GM08714 (cell line): ENCODE results near the gene ROR2.

Experiments
- H3K4me3 ChIP-seq: fragments of 200-500 bp; sonication (Bioruptor generic); 2 replicates; pipeline ENCODE4 v1.5.1; 2014; ENCODE audit warnings: mild to moderate bottlenecking, low read length, inconsistent platforms
- ZNF274 ChIP-seq: IDR thresholded peaks from 2 replicates; pipeline ENCODE4 v1.6.1; 2012; ENCODE audit warnings: mild to moderate bottlenecking, low read depth, low read length

The ROR2 gene

DNA sequence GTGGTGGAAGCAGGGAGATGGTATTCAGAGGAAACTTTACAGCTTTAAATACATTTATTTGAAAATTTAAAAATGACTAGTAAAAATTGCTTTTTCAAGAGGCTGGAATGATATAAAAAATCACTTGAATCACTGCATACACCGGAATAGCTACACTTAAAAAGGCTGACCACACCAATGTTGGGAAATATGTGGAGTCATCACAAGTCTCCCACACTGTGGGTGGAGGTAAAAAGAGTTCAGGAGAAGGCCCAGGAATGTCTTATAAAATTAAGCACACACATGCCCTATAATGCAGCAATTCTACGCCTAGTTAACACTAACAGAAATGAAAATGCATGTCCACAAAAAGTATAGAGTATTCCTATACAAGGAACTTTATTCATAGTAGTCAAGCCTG, 198.1 kb downstream of the ROR2 start:
- H3K4me3 ChIP-seq, result no peak overlapping the region
- TF ChIP-seq ZNF274, result no peak

DNA sequence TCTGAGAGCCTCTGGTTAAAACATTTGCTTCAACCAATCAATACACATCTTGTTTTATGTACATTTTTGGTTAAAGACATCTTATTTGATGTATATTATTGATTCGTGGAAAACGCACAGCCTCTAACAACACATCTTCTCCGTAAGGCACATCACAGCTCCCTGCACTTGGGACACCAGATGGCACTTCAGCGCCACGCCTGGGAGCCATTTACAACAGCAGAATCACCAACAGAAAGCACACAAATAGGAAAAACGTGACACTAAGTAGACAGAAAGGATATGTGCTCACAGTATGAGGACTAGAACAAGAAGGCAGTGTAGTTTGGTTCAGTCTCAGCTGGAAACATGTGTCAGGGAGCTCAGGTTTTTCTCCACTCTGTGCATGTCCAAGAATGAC, 199.7 kb downstream of the ROR2 start:
- H3K4me3 ChIP-seq, result no peak overlapping the region
- no peak for TF ChIP-seq ZNF274

DNA sequence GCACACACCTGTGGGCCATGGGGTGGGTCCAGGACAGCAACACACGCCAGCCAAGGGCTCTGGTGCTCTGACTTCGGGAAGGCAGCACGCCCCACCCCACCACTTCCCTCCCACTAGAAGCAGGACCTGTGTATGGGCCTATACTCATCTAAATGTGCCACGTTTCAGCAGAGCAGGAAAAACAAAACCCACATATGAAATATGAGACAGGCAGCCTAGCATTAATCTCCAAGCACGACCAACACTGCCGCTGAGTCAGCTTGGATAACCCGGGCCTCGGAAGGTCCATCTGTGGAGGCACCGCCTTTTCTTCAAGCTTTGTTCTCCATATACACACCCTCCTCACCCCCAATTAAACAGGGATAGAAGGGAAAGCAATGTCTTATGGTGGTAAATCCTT, 203.1 kb downstream of the ROR2 start:
- TF ChIP-seq ZNF274, result no peak

DNA sequence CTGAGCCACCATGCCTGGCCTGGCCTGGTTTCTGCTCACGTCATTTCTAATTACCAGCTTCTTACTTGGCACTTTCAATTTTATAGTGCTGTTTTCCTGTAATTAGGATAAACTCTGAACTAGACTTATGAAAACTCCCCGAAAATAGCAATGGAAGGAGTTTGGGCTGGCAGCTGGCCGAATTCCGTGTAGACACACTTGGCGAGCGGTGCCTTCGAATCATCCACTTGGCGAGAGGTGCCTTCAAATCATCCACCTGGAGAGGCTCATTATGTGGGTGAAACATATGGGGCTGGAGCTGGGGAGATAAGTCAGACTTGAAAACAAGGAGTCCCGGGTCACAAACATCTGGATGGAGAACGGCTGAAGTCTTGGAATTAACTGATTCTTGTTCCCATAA, 203.7 kb downstream of the ROR2 start:
- TF ChIP-seq ZNF274, result no peak
- no peak overlapping the region for H3K4me3 ChIP-seq

More for the DNA sequence above, 203.1 kb downstream of the ROR2 start:
- H3K4me3 ChIP-seq, result no peak overlapping the region

DNA sequence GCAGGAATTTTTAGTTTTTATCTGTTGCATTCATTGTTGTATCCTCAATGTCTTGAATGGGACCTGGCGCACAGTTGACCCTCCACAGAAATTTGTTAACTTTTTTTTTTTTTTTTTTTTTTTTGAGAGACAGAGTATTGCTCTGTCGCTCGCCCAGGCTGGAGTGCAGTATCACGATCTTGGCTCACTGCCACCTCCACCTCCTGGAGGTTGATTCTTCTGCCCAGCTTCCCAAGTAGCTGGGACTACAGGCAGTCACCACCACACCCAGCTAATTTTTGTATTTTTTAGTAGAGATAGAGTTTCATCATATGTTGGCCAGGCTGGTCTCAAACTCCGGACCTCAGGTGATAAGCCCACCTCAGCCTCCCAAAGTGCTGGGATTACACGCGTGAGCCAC, 205.9 kb downstream of the ROR2 start:
- TF ChIP-seq ZNF274, result no peak
- H3K4me3 ChIP-seq, result no peak overlapping the region

DNA sequence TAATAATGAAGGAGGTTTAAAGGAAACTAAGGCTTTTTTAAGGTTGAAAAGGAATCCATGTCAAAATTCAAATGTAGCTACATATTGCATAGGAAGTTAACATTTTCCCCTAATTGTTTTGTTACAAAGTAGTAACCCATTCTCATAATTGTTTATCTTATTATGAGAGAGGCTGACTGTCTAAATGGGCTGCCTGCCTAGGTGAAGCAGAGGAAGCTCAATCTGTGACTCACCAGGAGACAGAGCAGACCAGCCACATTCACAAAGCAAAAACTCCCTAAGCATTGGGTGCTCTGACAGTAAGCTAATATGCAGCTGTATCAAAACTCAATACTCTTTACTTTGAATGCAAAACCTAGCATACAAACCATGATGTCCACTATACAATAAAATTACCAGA, 208.5 kb downstream of the ROR2 start:
- no peak overlapping the region for H3K4me3 ChIP-seq
- no peak for TF ChIP-seq ZNF274

DNA sequence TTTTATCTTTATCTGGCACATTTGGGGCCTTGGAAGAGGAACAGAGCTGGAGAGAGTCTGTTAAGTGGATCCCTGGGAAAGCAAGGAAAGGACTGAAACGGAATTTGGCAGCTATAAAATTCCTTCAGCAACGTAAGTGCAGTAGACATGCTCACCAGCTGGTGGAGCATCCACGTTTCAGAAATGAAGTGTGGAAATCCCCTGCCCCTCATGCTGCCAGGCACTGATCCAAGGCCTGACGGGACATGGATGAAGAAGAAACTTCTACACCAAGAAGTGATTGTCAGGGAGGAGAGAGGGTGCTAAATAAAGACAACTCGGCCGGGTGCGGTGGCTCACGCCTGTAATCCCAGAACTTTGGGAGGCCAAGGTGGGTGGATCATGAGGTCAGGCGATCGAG, 209.3 kb downstream of the ROR2 start:
- no peak overlapping the region for H3K4me3 ChIP-seq
- TF ChIP-seq ZNF274, result no peak

DNA sequence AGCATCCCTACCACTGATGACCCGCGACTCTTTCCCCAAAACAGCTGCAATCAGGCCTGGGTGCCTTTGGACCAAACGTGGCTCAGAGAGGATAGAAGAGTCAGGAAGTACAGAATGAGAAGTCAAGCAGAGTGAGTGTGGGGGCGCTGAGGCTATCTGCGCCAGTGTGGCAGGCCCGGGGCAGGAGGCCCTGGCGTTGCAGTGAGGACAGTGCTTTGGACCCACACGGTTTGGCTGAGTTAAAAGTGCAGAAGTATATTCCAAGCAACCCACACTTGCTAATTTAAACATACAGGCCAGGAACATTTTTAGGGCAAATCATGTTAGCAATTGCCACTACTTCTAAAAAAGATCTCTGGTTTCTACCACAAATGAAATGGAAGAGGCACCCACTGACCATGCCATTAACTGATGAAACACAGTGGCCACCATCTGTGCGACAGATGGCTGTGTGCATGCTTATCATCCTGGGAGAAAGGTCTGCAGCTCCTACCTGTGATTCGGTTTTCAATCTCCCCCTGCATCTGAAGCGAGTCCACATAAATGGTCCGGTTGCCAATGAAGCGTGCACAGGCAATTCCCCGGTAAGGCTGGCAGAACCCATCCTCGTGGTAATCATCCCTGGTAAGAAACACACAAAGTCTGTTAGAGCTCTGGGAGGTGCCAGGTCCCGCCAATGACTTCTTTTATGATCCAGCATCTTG, 213.0 kb downstream of the ROR2 start:
- no peak overlapping the region for H3K4me3 ChIP-seq
- TF ChIP-seq ZNF274, result no peak

DNA sequence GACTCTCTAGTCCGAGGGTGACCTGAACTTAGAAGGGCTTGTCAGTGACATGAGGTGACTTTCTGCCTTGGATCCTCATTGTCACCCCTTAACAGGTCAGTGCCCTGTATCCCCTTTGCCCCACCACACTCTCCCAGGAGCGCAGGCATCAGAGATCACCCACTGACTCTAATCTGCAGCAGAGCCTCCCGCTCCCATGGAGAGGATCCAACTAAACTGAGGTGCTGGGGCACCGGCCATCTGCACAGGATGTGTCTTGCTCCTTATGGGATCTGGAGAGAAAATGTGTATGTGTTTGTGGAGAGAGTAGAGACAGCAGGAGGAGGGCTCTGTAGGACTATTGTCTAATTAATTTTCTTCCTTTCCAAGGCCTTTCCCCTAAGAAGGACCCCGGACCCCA, 213.7 kb downstream of the ROR2 start:
- no peak for TF ChIP-seq ZNF274
- H3K4me3 ChIP-seq, result no peak overlapping the region

DNA sequence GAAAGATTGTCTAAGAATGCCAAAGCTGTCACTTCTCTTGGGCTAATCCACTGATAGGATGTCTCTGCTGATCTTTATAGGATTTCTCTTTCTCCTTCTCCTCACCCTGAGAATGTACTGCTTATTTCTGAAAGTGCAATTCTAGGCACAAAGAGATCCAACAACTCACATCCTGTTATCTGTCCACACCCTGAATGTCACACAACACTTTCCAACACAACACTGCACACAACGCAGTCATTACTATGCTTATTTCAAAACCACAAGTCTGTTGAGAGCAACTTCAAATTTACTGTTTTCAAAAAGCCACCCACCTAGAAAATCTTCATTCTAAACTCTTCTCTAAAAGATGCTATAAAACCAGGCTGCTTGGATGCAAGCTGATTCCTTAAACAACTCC, 215.0 kb downstream of the ROR2 start:
- H3K4me3 ChIP-seq, result no peak overlapping the region
- TF ChIP-seq ZNF274, result no peak

DNA sequence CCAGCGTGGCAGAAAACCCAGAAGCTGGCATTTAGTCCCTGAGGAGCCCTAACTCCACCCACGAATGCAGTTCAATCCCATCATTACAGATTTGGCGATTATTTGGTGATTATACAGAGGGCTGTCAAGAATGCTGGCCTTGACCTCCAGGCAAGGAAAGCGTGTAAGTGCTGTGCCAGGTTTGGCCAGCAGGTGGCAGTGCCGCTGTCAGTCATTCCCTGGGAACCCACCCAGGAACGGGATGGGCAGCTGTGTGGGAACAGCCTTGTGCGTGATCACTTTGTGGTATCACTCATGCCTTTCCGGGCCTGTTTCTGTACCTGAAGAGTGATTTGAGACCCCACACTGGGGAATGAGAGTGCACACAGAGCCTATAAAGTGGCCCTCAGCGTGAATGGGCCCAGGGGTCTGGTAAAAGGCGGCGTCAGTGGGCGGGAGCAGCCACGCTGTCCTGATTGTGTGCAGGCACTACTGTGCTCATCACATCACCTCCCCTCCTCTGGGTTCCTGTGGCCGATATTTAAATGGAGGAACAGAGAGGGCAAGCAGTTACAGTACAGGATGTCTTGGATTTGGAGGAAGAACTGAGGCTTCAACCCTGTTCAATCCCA, 215.6 kb downstream of the ROR2 start:
- H3K4me3 ChIP-seq, result no peak overlapping the region
- TF ChIP-seq ZNF274, result no peak

DNA sequence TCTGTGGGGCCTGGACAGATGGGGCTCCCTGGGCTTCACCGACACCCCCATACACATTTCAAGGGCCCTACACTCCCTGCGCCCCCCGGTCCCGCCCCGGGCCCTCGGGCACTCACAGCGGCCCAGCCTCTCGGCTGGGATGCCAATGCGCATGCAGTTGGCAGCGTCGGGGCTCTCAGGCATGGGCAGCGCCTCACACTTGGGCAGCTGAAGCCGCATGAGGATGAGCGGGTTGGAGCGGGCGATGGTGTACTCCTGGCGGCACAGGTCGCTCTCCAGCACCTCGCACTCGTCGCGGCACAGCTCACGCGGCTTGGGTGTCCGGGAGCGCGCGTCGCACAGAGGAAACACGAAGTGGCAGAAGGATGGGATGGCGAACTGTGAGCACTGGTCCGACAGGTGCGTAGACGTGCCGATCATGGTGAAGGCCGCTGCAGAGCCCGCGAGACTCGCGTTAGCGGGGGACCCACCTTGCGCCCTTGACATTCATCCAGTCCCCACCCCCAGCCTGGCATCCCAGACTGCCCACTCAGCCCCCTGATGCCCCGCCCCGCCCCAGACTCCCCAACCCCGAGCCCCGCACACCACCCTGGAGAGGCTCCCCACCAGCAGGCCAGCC, 216.9 kb downstream of the ROR2 start:
- no peak for TF ChIP-seq ZNF274
- no peak overlapping the region for H3K4me3 ChIP-seq

DNA sequence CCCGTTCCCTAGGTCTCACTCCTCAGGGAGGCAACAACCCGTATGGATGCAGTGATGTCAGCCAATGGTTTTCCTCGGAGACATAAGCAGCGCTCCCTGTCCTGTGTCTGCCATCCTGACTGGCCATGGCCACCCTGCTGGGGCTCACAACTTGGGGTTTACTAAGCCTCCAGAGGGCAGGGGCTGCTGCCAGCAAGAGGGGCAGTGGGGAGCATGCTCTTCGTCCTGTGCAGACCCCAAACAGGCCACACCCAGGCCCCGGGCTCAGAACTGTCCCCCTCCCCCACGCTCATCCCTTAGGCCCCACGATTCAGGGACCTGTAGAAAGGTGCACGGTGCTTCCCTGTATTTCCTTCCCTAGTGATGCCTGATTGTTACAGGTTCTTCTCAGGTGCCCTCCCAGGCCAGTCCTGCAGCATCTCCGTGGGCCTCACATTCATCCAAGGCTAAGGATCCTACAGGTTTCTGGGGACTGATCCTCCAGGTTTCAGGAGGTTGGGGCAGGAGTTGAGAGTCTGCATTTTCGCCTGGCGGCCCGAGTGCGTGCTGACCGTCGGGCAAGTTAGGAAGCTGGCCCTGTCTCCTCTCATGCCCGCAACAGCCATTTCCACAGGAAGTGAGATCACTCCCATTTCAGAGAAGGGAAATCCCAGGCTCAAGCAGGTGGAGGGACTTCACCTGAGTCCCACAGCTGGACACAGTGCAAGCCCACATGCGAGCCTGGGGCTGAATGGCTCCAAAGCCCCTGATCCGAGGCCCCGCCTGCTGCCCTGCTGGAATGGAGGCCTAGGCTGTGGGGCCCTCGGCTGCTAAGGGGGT, 217.6 kb downstream of the ROR2 start:
- no peak for TF ChIP-seq ZNF274

DNA sequence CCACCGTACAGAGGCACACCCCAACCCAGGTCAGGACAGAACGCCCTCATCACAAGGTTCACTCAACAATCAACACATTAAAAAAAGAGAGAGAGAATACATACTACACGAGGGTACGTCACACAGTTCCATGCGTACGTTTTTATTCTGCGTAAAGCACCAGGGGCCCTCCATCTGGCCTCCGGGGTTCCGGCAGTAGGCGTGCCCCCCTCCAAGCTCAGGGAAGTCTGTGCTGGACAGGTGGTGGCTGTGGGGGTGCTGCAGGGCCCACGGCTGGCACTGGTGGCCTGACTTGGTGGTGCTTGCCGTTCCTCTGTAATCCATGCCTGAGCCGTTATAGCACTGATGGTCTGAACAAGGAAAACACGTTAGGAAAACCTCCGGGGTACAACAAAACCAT, 219.2 kb downstream of the ROR2 start:
- no peak overlapping the region for H3K4me3 ChIP-seq
- TF ChIP-seq ZNF274, result no peak

More for the DNA sequence above, 217.6 kb downstream of the ROR2 start:
- H3K4me3 ChIP-seq, result no peak overlapping the region

DNA sequence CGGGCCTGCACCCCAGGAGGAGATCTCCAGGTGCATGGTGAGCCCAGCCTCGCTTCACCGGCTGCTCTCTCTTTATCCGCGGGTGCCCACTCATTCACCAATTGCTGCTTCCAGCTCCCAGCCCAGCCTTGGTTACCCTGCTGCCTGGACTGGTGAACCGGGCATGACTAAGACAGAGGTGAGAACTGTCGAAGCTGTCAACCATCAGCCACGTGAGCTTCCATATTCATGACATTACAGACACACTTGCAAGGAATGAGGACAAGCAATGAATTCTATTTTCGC, 220.5 kb downstream of the ROR2 start:
- TF ChIP-seq ZNF274, result no peak
- H3K4me3 ChIP-seq, result no peak overlapping the region
